AG08396 (cell line): ENCODE measurements around the gene CTDSP2.
"Not testable (repeated sequence)": the region's sequence is repeated elsewhere in the genome, so short reads cannot be mapped to it uniquely, and the experiment has no call there.

ENCODE experiments used
- DNase-seq: peaks from one replicate; pipeline ENCODE4 v3.0.0; 2012; ENCODE audit warnings: low spot score, mixed read lengths

Gene CTDSP2, protein sequence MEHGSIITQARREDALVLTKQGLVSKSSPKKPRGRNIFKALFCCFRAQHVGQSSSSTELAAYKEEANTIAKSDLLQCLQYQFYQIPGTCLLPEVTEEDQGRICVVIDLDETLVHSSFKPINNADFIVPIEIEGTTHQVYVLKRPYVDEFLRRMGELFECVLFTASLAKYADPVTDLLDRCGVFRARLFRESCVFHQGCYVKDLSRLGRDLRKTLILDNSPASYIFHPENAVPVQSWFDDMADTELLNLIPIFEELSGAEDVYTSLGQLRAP

DNA sequence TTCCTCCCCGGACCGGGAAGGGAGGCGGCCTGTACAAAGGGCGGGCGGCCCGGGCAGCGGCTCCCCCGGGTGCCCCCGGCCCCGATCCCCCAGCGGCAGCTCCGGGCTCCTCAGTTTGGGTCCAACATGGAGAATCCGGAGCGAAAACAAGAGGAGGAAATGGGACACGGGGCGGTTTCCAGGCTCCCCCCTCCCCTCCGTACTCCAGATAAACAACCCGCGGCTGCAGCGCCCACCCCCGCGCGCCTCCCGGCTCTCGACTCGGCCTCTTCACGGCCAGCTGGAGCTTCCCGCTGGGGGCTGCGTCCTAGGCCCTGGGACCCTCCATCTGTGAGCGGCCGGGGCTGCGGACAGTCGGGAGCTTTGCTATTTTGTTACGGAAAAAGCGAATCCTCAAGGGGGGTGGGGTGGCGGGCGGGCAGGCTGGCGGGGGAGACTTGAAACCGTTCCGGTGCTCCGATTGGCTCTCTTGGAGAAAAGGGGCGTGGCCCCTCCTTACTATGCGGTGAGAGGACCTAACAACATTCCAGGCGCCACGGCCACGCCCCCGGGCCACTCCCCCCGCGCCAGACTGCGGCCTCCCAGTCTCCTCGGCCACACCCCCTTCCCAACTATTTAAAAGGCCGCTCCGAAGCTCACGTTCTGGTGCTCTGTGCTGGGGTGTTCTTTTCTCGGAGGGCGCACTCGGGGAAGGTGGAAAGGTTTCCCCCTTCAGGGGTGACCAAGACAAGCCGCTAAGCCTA lies at the start of gene CTDSP2:
CTDSP2 (minus strand) TSS at position 153 of the 743 bp plus-strand sequence. CDS start 294 bp downstream, outside the sequence.
- DNase-seq, result peak; percentile 100

DNA sequence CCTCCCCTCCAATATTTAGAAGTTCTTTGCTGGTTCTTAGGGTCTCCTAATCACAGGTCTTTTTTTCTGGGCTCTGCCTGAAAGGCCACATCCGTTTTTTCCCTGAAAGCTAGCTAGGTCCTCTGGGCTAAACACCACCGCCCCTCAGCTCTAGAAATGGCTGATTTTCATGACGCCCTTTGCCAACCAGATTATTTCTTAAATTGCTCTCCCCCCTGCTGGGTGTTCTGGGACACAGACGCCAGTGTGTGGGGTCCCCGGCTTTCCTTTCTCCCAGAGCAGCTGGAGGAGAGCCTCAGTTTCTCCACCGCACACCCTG lies 49.5 kb upstream of the CTDSP2 start:
- DNase-seq, result no peak

DNA sequence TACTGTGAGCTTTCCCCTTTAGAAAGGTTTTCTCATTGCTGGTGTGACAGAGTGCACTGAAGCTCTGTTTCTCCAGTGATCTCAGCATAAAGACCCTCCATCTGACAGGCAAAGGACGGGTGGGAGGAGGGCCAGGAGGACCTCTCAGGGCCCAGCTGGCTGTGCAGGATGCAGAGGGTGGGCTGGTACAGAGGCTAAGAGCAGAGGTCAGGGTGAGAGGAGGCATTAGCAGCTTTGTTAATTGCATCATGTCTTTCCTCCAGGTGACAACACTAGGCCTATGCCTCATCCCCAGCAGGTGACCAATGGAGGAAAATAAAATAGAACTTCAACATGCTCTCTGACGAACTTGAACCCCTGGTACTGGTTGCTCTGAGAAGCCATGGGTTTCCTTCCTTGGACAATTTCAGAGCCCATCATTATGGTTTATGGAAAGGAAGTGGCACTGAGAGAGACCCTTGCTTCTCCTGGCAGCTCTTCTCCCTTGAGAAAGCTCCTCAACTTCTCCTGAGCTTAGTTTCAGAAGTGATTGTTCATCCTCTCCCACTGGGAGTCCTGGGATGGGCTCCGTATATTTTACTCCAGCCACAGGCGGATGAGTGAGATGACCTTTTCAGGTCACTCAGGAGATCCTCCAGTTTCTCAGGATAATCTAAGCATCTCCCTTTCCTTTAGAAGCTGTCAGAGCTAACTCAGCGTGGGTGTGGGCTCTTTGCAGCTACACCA lies 49.0 kb upstream of the CTDSP2 start:
- no peak for DNase-seq

DNA sequence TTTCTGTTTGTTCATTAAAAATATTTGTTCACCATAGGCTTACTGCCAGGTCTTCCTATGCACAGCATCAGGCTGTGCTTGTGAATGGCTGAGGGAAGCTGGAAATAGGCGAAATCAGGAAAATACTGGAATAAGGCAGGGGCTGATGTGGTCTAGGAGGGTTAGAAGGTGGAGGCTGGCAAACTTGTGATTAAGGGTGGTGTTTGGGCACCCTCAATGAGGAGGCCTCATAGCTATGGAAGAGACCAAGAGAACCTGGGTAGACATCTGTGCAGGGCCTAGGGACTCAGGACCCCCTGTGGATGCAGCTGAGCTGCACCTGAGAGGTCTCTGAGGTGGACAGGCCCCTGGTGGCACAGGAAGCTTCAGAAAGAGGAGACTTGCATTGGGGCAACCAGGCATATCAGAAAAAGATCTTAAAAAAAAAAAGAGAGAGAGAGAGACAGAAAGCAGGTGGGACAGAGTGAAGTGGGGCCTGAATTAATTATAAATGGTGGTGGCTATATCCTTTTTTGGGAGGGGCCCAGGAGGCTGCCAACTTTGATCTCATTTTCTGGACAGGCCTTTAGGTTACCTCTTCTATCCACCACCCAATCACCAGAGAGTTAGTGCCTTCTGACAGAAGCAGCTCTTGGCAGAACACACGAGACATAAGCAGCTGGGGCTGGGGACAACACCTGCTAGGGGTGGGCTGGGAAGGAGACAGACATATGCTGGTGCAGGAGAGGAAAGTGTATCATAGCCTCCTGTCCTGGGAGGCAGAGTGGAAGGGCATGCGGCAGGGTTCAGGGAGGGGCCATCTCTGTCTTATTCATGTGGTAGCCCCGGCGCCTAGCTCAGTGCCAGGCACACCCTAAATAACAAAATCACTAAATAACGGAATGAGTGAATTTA lies 48.1 kb upstream of the CTDSP2 start:
- DNase-seq, result no peak

DNA sequence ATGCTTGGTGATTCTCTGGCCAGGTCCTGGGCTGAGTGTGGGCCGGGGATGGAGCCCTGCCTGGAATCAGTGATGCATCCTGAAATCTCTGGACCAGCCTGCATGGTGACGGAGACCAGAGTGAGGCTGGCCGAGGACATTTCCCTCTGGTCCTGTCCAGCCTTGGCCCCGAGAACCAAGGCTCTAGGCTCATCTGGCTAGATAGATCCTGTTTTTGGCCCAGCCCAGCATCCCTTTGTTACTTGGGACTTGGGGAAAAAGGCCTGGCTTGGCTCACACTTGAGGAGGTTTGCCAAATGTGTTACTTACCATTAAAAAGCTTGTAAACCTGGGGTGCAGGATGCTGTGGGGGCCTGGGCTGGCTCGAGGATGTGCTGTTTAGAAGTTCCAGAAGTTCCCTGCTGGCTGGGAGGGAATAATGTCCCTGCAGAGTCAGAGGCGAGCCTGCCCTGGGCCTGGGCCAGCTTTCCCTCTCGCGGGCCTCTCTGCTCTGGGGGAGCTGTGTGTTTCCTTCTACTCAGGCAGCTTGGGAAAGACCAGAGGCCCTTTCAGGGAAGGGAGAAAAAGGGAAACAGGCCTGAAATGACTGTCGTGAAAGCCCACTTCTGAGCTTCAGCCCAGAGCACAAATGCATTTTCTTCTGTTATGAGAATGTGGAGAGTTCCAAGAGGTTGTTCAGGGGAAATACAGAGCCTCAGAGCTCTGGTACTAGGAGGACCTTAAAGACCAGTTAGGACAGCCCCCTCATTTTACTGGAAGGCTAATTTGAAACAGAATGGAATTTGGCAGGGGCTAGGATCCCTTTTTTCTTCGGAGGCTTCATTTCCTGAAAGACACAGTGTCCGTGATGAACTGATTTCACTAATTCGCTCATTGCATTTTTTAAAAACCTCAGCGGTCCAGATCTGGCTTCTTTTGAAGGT lies 47.2 kb upstream of the CTDSP2 start:
- peak; percentile 77 for DNase-seq

DNA sequence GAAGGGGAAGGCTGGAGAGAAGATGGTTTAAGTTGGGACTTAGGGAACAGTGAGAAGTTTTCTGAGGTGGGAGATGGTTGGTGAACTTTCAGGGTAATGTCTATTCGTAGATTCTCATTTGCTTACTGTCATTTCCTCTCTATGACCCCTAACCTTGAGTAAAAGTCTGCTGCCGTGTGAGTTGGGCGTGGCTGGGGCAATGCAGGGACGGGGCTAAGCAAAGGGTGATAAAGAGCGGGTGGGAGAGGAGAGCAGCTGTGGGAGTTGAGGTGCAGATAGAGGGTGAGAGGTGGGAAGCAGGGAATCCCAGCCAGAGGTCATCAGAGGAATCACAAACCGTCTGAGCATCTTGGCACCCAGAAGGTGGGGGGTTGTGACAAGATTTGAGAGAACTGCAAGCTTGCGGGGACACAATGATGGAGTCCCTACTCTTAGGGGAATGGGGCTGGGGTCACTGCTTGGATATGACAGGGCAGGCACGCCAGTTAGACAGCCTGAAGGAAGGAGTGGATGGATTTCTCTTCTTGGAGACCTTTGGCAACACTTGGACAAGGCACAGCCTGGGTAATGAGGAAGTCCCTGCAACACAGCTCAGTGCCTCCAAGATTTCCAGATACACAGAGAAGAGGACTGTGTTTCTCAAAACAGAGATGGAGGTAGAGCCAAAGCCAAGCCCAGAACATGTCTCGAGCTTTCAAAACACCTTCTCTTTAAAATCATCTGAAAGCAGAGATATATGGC lies 45.9 kb upstream of the CTDSP2 start:
- no peak for DNase-seq

DNA sequence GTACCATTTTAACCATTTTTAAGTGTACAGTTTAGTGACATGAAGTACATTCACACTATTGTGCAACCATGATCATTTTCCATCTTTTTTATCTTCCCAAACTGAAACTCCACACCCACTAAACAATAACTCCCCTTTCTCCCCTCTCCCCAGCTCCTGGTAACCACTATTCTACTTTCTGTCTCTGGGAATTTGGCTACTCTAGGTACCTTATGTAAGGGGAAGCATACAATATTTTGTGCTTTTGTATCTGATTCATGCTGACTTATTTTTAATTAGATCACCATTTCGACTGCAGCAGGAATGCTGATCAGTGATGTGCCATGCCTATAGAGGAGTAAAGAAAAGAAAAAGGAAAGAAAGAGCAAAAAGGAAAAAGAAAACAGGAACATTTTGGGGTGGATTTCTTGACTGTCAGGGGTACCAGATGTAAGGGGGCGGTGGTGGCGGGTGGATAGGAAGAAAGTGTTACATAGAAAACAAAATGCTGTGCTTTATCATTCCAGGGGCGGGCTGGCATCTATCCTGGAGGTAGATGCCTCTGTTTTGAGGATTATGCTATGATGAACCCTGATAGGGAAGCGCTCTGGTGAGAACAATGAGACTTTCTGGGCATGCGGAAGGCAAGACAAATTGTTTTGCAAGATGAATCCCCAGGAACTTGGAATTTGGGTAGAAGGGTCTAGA lies 45.2 kb upstream of the CTDSP2 start:
- no peak for DNase-seq

DNA sequence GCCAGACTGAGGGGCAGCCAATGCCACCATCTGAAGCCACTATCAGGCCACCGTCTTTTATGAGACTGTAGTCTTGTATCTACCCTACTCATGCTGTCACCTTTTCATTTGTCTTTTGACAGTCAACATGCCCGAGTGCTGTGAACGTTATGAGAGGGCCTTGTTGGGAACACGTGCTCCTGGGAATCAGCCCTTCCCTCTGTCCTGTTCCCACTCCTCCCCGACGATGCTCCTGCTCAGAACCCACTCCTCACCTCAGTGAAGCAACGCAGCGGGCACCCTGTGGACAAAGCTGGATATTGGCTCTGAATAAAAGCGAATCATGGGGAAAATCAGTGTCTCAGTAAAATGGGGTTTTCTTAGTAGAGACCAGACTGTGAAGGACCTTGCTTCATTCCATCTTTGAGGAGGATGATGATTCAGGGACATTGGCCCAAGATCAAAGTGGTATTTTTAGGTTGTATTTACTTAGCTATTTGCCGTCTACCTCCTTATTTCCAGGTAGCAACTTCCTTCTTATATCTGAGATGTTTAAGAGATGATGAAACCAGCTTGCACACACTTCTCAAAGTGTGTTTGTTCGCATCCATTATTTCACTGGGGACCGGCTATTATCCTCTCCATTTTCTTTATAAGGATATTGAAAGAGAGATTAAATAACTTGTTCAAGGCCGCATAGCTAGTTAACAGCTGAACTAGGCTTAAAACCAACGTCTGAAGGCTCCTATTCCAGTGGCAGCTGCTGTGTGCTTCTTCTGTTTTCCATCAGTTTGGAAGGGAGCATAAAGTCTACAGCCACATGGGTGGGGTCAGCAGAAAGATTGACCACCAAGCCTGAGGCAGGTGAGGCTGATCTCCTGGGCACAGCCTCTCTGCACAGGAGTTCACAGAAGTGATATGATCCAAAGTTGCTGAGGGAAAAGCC lies 43.9 kb upstream of the CTDSP2 start:
- DNase-seq, result no peak

DNA sequence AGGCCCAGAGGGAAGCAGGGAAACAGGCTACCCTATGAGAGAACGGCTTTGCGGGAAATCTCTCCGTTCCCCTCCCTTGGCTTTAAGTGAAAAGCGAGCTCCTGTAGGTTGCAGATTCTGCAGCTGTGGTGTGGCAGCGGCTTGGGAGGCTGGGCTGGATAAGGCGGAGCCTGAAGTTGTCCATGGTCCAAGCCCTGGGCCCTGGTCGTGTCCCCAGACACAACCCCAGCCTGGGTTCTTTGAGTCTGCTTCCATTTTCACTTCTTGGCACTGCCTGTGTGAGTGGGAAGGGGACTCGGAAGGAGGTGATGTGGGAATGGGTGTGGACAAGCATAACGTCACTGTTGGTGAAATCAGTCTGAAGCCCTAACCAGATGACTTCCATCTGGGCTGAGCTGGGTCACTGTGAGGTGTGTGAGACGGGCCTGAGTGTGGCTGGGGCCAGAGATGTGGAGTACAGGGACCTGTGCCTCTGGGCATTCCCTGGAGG lies 43.0 kb upstream of the CTDSP2 start:
- DNase-seq, result peak; percentile 60

DNA sequence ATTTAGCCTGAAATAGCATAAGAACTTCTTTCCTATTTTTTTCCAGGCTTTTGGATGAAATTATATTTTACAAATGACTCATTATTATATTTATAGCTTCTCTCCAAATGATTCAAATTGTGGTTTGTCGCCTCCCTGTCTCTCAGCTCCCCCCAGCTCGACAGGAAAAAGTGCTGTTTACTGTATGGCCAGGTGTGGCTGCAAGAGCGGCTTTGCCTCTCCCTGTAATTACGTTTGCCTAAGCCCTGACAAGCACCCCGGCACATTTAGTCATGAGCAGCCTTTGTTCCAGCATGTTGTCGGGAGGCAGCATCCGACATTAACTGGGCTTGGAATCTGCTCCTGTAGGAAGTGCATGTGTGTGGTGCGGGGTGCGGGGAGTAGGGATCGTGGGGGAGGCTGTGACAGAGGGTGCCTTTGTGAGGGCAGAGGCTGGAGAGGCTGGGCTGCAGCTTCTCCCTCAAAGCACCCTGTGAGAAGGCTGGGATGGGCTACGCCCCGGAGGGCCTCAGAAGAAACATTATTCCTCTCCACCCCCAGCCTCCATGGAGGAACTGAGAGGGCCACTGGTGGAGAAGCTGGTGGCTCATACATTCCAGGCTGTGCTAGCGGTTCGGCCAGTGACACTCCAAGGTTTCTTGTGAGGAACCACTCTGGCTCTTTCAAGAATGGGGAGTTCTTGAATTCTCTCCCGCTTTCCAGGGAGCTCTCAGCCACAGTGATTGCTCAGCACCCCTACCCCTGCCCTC lies 42.1 kb upstream of the CTDSP2 start:
- no peak for DNase-seq

DNA sequence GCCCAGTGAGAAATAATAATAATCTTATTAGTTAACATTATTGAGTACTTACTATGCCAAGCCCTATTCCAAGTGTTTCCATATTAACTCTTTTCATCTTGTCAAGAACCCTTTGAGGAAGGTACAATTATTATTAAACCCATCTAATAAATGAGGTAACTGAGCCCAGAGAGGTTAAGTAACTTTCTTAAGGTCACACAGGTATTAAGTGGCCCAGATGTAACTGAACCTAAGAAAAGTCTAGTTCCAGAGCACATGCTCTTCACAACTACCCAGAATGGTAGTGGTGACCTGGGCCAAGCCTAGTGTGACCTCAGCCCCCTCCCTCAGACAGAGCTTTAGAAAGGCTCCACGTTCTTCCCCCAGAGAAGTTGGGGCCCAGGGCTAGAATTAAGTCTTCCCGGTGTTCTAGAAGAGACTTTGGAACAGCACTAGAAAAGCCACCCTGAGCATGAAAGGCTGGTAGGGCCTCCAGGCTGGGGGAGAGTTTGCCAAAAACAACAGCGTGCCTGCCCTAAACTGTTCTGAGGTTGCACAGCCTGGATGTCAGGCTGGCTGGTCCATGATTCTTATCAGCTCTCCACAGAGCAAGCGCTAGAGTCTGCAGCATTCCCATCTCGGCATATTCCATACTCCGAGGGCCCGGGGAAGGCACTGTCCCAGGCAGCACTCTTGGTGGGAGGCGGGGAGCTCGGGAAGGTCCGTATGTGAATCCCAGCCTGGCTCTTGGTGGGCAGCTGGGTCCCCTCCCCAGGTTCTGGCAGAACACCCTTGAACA lies 41.3 kb upstream of the CTDSP2 start:
- no peak for DNase-seq

DNA sequence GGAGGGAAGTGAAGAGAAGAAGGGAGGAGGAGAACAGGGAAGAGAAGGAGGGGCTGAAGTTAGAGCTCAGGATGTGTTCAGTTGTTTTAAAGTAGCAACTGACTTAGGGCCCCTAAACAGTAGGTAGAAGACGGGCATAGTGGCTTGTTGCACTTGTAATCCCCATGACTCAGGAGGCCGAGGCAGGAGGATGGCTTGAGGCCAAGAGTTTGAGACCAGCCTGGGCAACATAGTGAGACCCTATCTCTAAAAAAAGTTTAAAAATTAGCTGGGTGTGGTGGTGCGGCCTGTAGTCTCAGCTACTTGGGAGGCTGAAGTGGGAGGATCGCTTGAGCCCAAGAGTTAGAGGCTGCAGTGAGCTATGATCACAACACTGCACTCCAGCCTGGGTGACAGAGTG lies 40.4 kb upstream of the CTDSP2 start:
- DNase-seq, result not testable (repeated sequence)

DNA sequence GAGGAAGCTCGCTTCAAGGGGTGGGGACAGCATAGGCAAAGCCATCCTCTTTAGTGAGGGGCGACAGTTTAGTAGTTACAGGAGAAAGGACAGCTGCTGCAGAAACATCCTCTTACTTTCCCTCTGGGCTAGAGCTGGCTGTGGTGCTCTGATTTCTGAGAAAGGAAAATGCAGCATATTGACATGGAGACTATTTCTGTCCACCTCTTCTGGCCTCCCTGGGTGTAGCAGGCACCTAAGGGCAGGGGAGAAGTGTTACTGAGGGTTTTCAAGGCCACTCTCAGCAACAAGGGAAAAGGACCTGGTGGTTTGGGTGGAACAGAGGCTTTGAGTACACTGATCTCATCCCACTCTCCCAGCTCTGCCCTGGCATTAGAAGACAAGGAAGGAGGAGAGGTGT lies 40.0 kb upstream of the CTDSP2 start:
- no peak for DNase-seq

DNA sequence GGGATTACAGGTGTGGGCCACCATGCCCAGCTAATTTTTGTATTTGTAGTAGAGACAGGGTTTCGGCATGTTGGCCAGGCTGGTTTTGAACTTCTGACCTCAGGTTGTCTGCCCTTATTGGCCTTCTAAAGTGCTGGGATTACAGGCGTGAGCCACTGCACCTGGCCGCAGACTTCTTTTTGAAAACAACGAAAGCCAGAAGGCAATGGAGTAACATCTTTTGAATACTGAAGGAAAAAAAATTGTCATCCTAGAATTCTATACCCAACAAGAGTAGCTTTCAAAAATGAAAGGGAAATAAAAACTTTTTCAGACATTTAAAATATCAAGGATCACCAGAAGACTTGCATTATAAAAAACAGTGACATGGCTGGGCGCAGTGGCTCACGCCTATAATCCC lies 38.7 kb upstream of the CTDSP2 start:
- no peak for DNase-seq

DNA sequence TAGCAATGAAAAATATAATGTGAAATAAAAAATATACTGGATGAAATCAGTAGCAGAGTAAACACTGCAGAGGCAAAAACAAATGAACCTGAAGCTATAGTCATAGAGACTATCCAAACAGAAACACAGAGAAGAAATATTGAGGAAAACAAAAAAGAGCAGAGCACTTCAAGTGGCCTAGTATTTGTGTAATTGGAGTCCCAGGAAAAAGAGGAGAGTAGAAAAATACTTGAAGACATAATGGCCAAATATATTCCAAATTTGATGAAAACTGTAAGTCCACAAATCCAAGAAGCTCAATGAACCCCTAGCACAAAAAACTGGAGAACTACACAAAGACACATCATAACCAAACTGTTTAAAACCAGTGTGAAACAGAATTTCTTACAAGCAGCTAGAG lies 37.2 kb upstream of the CTDSP2 start:
- DNase-seq, result no peak

DNA sequence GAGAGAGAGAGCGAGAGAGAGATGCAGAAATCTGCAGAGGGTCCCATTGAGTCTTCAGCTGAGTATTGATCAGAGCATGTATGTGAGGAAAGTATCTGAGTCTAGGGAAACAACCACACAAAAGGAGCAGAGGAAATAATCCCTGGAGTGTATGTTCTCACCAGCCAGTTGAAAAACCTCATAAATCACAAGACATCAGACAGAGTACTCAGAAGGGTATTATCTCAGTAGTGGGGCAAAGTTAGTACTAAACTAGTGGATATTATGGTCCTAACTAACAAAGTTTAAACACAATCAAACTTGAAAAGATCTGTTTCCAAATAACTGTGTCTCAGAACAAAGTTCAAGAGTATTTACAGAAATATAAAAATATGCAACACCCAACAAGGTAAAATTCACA lies 36.5 kb upstream of the CTDSP2 start:
- DNase-seq, result no peak

DNA sequence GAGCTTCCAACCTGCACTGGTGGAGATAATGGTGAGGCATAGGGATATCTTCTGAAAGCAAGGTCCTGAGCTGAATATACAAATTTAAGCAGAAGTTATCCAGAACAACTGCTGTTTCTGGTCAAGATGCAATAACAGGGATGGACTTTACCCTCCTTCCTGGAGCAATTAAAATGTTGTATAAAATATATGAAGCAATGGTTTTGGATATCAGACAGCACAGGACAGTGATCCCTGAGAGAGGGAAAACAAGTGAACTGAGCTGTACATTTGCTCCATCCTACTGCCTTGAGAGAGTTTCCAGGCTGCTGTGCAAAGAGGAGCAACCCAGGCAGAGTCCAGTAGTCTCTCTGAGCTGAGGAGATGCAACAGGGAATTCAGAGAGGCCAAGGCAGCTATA lies 36.0 kb upstream of the CTDSP2 start:
- DNase-seq, result no peak
